Measurements from ENCODE around the gene ARFRP1.
"Not testable (repeated sequence)": the region's sequence is repeated elsewhere in the genome, so short reads cannot be mapped to it uniquely, and the experiment has no call there.

The ARFRP1 gene

DNA sequence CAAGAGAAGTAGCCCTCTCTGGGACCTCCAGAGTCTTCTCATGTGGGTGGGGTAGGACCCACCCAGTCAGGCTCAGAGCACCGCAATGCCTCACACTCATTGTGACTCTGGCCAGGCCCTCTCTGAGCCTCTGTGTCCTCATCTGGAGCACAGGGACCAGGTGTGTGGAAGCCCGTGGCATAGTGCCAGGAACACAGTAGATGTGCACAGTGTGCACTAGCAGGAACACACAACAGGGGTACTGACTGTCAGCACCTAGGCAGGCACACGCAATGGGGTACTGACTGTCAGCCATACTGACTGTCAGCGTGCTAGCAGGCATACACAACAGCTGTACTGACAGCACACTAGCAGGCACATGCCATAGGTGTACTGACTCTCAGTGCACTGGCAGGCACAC lies 52.5 kb downstream of the ARFRP1 start:
- DNase-seq (ENCODE audit: low read depth): no peak

DNA sequence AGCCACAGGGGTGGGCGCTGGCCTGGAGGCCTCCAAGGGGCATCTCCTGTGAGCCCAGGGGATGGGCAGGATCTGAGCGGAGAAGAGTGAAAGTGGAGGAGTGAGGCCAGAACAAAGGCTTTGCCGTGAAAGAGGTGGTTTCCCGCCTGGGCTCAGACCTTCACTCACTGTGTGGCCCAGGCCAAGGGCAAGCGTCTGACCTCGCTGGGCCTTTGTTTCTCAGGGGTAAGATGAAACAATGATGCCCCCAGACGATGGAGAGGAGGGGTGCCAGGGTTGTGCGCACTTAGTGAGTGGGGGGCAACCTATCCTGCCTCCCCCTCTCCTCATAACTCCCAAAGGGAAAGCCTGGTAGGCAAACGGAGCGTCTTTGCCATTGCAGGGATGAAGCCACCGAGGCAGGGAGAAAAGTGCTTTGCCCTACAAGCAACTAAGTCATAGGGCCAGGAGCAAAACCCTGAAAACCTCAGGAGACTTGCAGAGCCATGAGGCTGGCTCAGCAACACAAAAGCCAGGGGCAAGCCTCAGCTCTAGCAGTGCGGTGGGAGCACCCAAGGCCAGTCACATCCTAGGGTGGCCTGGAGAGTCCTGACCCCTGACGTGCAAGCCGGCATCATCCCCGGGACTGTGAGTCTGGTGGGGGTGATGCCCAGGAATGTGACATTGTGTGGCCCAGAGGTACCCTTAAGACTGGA lies 53.7 kb downstream of the ARFRP1 start:
- DNase-seq (ENCODE audit: low read depth): no peak

DNA sequence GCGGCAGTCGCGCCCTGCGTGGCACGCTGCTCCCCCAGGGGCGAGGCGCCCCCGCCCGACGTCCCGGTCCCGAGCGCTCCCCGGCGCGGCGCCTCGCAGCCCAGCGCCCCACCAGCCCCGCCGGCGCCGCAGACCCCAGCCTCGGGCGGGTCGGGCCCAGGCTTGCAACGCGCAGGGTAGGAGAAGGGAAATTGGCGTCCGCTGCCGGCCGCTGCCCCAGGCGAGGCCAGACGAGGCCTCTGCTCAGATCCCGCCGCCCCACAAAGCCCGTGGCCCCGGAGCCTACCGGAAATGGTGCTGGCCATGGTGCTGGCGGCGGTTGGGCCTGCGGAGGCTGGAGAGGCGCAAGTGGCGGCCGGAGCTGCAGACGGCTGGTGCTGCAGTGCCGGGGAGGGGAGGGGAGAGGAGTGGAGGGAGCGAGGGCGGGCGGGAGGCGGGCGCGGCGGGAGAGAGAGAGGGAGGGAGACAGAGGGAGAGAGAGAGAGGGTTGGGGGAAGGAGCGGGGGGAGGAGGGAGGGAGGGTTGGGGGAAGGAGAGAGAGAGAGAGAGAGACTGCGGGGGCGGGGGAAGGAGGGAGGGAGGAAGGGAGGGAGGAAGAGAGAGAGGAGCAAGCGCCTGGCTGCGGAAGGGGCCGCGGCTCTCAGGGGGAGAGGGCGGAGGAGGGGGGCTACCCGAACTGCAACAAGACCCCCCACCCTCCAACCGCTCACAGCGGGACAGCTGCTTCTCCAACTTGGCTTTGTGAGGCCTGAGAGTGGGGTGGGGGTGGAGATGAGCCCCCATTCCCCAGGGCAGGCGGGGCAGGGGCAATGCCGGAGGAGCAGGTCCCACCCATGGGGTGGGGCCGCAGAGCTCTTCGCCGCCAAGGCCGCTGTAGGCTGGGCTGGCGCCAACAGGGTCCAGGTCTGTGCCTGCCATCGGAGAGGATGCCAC lies 54.5 kb downstream of the ARFRP1 start, which contains the start of gene STMN3:
TSS of gene STMN3 (minus strand) at position 384 of the 933 bp plus-strand sequence. CDS start at position 305, 79 bp downstream.
- no peak for DNase-seq (ENCODE audit: low read depth)

DNA sequence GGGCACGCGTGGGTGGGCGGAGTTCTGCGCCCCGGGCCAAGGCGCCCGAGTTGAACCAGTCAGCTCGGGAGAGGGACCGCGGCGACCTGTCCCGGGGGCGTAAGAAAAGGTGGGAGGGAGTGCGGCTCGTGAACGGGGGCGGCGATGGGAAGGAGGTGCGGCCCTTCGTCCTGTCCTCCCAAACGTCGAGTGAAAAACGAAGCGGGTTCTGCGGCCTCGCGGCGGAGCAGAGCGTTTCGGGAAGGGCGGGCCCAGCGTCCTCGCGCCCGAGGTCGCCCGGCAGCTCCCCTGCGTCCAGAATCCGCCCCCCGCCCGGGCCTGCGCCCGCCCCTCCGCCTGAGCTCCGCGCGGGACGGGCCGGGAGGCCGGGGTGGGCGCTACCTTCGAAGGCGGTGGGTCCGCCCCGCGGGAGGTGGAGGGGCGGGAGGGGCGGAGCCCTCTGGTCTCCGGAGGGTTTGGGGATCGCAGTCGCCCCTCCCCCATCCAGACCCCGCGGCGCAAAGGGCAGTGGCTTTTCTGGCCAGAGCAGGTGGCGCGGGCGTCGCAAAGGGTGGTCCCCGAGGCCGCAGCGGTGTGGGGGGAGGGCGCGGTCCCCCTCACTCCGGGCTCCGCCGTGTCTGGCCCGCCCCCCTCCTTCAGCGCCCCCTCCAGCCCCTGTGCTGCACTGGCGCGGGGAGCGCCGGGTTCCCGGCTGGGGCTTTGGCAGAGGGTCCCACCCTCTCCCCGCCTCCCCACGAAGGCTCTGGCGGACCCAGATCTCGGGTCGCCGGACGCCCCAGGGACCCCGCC lies 55.4 kb downstream of the ARFRP1 start:
- DNase-seq (ENCODE audit: low read depth): no peak

DNA sequence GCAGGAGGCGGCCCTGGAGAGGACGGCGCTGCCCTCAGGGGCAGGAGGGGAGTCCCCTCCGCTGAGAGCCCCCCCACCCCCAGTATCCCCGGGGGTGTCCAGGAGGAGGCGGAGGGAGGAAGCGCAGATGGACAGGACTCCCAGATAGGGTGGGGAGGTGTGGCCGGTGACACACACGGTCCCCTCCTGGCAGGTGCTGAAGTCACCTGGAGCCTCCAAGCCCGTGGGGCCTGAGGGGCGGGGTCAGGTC lies 55.9 kb downstream of the ARFRP1 start:
- DNase-seq (ENCODE audit: low read depth): no peak

DNA sequence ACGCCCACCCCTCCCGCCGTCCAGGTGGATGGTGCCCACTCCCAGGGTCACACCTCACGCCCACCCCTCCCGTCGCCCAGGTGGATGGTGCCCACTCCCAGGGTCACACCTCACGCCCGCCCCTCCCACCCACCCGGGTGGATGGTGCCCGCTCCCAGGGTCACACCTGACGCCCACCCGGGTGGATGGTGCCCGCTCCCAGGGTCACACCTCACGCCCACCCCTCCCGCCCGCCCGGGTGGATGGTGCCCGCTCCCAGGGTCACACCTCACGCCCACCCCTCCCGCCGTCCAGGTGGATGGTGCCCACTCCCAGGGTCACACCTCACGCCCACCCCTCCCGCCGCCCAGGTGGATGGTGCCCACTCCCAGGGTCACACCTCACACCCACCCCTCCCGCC lies 57.3 kb downstream of the ARFRP1 start:
- not testable (repeated sequence) for DNase-seq (ENCODE audit: low read depth)

DNA sequence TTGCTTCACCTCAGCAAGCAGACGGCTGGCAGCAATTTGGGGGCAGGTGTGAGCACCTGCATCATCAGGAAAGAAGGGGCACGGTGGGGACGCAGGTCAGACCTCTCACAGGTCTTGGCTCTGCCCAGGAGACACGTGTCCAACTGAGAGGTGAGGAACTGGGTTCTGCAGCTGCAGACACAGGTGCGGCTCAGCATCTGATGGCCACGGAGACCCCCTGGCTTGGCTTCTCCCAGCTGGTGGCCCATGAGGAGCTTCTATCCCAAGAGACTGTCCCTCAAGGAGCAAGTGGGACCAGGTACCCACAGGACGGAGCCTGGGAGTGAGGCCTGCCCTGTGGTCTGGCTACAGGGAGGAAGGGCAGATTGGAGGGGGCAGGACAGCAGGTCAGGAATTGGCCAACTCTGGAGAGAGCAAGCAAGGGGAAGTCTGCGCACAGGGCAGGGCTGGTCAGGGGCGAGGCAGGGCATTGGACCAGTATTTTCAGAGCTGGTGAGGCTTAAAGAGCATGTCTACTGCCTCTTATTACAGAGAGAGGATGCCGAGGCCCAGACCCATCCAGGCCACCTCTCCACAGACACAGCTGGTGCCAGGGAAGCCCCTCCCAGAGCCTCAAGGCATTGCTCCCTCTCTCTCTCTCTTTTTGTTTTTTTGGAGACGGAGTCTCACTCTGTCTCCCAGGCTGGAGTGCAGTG lies 58.7 kb downstream of the ARFRP1 start:
- no peak for DNase-seq (ENCODE audit: low read depth)

Data from activated gamma-delta T cell treated with anti-CD3 and anti-CD28 coated beads, Interleukin-2, amount 50 U/mL, for 16 hours (primary cell).